ENCODE measurements around the gene SLCO2A1.
A peak's percentile ranks its signal among the peaks of the same experiment; 100 is the strongest.

SLCO2A1 gene

GRCh38 chr3:133941415-133941821 is 88.3 kb downstream of the SLCO2A1 start:
- Histone ChIP-seq H3K9me3 (no peaks in the 10 kb centered on the region), H3K4me1 (peaks cover 15% of the 10 kb centered on the region), H3K27me3 (no peaks in the 10 kb centered on the region), H3K36me3 (no peaks in the 10 kb centered on the region), H3K4me3 (ENCODE audit: low read depth, low read length) (no peak overlapping the region)
- TF ChIP-seq, protein P1, sequence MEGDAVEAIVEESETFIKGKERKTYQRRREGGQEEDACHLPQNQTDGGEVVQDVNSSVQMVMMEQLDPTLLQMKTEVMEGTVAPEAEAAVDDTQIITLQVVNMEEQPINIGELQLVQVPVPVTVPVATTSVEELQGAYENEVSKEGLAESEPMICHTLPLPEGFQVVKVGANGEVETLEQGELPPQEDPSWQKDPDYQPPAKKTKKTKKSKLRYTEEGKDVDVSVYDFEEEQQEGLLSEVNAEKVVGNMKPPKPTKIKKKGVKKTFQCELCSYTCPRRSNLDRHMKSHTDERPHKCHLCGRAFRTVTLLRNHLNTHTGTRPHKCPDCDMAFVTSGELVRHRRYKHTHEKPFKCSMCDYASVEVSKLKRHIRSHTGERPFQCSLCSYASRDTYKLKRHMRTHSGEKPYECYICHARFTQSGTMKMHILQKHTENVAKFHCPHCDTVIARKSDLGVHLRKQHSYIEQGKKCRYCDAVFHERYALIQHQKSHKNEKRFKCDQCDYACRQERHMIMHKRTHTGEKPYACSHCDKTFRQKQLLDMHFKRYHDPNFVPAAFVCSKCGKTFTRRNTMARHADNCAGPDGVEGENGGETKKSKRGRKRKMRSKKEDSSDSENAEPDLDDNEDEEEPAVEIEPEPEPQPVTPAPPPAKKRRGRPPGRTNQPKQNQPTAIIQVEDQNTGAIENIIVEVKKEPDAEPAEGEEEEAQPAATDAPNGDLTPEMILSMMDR (IDR thresholded peaks at IDR 0.05; ENCODE audit: low read depth, low read length): no peak
- DNase-seq: no peak

- no peaks in the 10 kb centered on the region for H3K36me3 ChIP-seq
- no peaks in the 10 kb centered on the region for H3K9me3 ChIP-seq
- TF ChIP-seq, protein P1 (IDR thresholded peaks at IDR 0.05; ENCODE audit: low read depth, low read length): no peak
- peaks cover 14% of the 10 kb centered on the region for H3K4me1 ChIP-seq
- H3K4me3 ChIP-seq (ENCODE audit: low read depth, low read length): no peak overlapping the region
- DNase-seq: no peak
- H3K27me3 ChIP-seq: no peaks in the 10 kb centered on the region
Observed at GRCh38 chr3:133940536-133940935, 89.2 kb downstream of the SLCO2A1 start.

GRCh38 chr3:133939463-133939835 is 90.3 kb downstream of the SLCO2A1 start:
- no peak for DNase-seq

DNA sequence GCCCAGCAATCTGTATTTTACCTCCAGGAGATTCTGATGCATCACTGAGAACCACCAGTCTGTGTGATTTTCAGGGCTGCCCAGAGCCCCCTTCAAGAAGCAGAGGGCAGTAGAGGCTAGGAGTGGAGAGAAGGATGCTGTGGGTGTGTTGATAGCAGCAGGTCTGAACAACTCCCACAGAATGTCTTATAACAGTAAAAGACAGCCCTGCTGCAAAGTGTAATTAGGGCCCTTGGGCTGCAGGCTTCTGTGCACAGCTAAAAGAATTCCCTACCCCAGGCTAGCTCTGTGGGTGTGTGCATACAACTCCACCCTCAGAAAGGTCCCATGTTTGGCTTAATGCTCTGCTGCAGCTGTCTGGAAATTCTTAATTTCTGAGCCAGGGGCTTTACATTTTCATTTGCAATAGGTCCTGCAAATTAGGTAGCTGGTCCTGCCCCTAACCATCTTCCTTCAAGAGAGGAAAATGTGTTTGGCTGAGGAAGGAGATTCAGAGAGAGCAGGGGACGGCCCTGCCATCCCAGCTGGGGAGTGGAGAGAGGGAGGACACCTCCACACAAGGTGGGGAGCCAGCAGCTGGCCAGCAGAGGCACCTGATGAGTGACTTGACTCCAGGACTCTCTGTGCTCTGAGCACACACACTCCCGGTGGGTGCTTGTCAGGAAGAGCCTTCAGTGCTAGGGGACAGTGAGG is 90.8 kb downstream of the SLCO2A1 start:
- TF ChIP-seq, protein P1 (IDR thresholded peaks at IDR 0.05; ENCODE audit: low read depth, low read length): peak; percentile 41
- 0 out of 2 replicates have a peak, but pooled peaks cover 1% of the 10 kb centered on the region for H3K4me1 ChIP-seq
- no peaks in the 10 kb centered on the region for H3K27me3 ChIP-seq
- no peaks in the 10 kb centered on the region for H3K9me3 ChIP-seq
- DNase-seq: no peak
- no peaks in the 10 kb centered on the region for H3K36me3 ChIP-seq
- no peak overlapping the region for H3K4me3 ChIP-seq (ENCODE audit: low read depth, low read length)

More at GRCh38 chr3:133939463-133939835, 90.3 kb downstream of the SLCO2A1 start:
- Histone ChIP-seq H3K4me3 (ENCODE audit: low read depth, low read length) (no peak overlapping the region), H3K9me3 (no peaks in the 10 kb centered on the region), H3K27me3 (no peaks in the 10 kb centered on the region), H3K36me3 (no peaks in the 10 kb centered on the region), H3K4me1 (peaks cover 3% of the 10 kb centered on the region; the same call in 1 of the 2 replicates)
- TF ChIP-seq, protein P1 (IDR thresholded peaks at IDR 0.05; ENCODE audit: low read depth, low read length): no peak

- Histone ChIP-seq H3K36me3 (no peaks in the 10 kb centered on the region), H3K27me3 (no peaks in the 10 kb centered on the region), H3K9me3 (no peaks in the 10 kb centered on the region), H3K4me3 (ENCODE audit: low read depth, low read length) (no peak overlapping the region), H3K4me1 (no peaks in the 10 kb centered on the region)
- TF ChIP-seq, protein P1 (IDR thresholded peaks at IDR 0.05; ENCODE audit: low read depth, low read length): no peak
- no peak for DNase-seq
Observed at GRCh38 chr3:133937756-133938601, 91.7 kb downstream of the SLCO2A1 start.

All from BE2C (cell line).